ENCODE measurements around the gene DPYSL3. TPM values are rescaled to one million over a fixed set of nuclear protein-coding genes. Genes with fewer than 3 reads are reported as not detected.

The DPYSL3 gene
- total RNA-seq, 1 donor from 2014 or later, result 109 TPM

- no peak overlapping the region for H3K4me3 ChIP-seq (ENCODE audit: low read length in 3 of 3)
- no peak overlapping the region for H3K9ac ChIP-seq (ENCODE audit: low read depth in 1 of 3, low read length in 3 of 3)
- no peaks in the 10 kb centered on the region for H3K4me1 ChIP-seq (ENCODE audit: control insufficient read depth in 3 of 3, insufficient read depth in 3 of 3, low read length in 3 of 3)
- H3K36me3 ChIP-seq (ENCODE audit: control insufficient read depth in 3 of 3, insufficient read depth in 3 of 3, low read length in 3 of 3), result no peaks in the 10 kb centered on the region
- peaks cover 0 to 4% (median 0%) of the 10 kb centered on the region in 3 donors for H3K9me3 ChIP-seq (ENCODE audit: control insufficient read depth in 3 of 3, low read length in 3 of 3)
- no peaks in the 10 kb centered on the region for H3K27me3 ChIP-seq (ENCODE audit: control insufficient read depth in 3 of 3, insufficient read depth in 3 of 3, low read length in 3 of 3)
- H3K27ac ChIP-seq (ENCODE audit: low read depth, low read length), result no peak overlapping the region
Observed at GRCh38 chr5:147360816-147361215, 149.1 kb downstream of the DPYSL3 start.

- Histone ChIP-seq H3K27ac (ENCODE audit: low read depth, low read length) (no peak overlapping the region), H3K36me3 (ENCODE audit: control insufficient read depth in 3 of 3, insufficient read depth in 3 of 3, low read length in 3 of 3) (no peaks in the 10 kb centered on the region), H3K9ac (ENCODE audit: low read depth in 1 of 3, low read length in 3 of 3) (no peak overlapping the region), H3K4me3 (ENCODE audit: low read length in 3 of 3) (no peak overlapping the region), H3K4me1 (ENCODE audit: control insufficient read depth in 3 of 3, insufficient read depth in 3 of 3, low read length in 3 of 3) (no peaks in the 10 kb centered on the region), H3K27me3 (ENCODE audit: control insufficient read depth in 3 of 3, insufficient read depth in 3 of 3, low read length in 3 of 3) (no peaks in the 10 kb centered on the region), H3K9me3 (ENCODE audit: control insufficient read depth in 3 of 3, low read length in 3 of 3) (no peaks in the 10 kb centered on the region)
Observed at GRCh38 chr5:147359581-147359980, 150.3 kb downstream of the DPYSL3 start.

- Histone ChIP-seq H3K36me3 (ENCODE audit: control insufficient read depth in 3 of 3, insufficient read depth in 3 of 3, low read length in 3 of 3) (no peaks in the 10 kb centered on the region), H3K9ac (ENCODE audit: low read depth in 1 of 3, low read length in 3 of 3) (no peak overlapping the region), H3K27ac (ENCODE audit: low read depth, low read length) (no peak overlapping the region), H3K27me3 (ENCODE audit: control insufficient read depth in 3 of 3, insufficient read depth in 3 of 3, low read length in 3 of 3) (no peaks in the 10 kb centered on the region), H3K4me3 (ENCODE audit: low read length in 3 of 3) (no peak overlapping the region), H3K9me3 (ENCODE audit: control insufficient read depth in 3 of 3, low read length in 3 of 3) (no peaks in the 10 kb centered on the region), H3K4me1 (ENCODE audit: control insufficient read depth in 3 of 3, insufficient read depth in 3 of 3, low read length in 3 of 3) (no peaks in the 10 kb centered on the region)
Observed at GRCh38 chr5:147359101-147359500, 150.8 kb downstream of the DPYSL3 start.

- Histone ChIP-seq H3K4me1 (ENCODE audit: control insufficient read depth in 3 of 3, insufficient read depth in 3 of 3, low read length in 3 of 3) (no peaks in the 10 kb centered on the region), H3K27me3 (ENCODE audit: control insufficient read depth in 3 of 3, insufficient read depth in 3 of 3, low read length in 3 of 3) (no peaks in the 10 kb centered on the region), H3K9ac (ENCODE audit: low read depth in 1 of 3, low read length in 3 of 3) (no peak overlapping the region), H3K9me3 (ENCODE audit: control insufficient read depth in 3 of 3, low read length in 3 of 3) (no peaks in the 10 kb centered on the region), H3K27ac (ENCODE audit: low read depth, low read length) (no peak overlapping the region), H3K4me3 (ENCODE audit: low read length in 3 of 3) (no peak overlapping the region), H3K36me3 (ENCODE audit: control insufficient read depth in 3 of 3, insufficient read depth in 3 of 3, low read length in 3 of 3) (no peaks in the 10 kb centered on the region)
Observed at GRCh38 chr5:147349241-147349640, 160.6 kb downstream of the DPYSL3 start.

- Histone ChIP-seq H3K4me3 (ENCODE audit: low read length in 3 of 3) (no peak overlapping the region), H3K36me3 (ENCODE audit: control insufficient read depth in 3 of 3, insufficient read depth in 3 of 3, low read length in 3 of 3) (no peaks in the 10 kb centered on the region), H3K4me1 (ENCODE audit: control insufficient read depth in 3 of 3, insufficient read depth in 3 of 3, low read length in 3 of 3) (no peaks in the 10 kb centered on the region), H3K27me3 (ENCODE audit: control insufficient read depth in 3 of 3, insufficient read depth in 3 of 3, low read length in 3 of 3) (no peaks in the 10 kb centered on the region), H3K9ac (ENCODE audit: low read depth in 1 of 3, low read length in 3 of 3) (no peak overlapping the region), H3K9me3 (ENCODE audit: control insufficient read depth in 3 of 3, low read length in 3 of 3) (no peaks in the 10 kb centered on the region), H3K27ac (ENCODE audit: low read depth, low read length) (no peak overlapping the region)
Observed at GRCh38 chr5:147348451-147348850, 161.4 kb downstream of the DPYSL3 start.

GRCh38 chr5:147348046-147348445, 161.8 kb downstream of the DPYSL3 start:
- H3K36me3 ChIP-seq (ENCODE audit: control insufficient read depth in 3 of 3, insufficient read depth in 3 of 3, low read length in 3 of 3), result no peaks in the 10 kb centered on the region
- H3K27me3 ChIP-seq (ENCODE audit: control insufficient read depth in 3 of 3, insufficient read depth in 3 of 3, low read length in 3 of 3), result no peaks in the 10 kb centered on the region
- no peaks in the 10 kb centered on the region for H3K9me3 ChIP-seq (ENCODE audit: control insufficient read depth in 3 of 3, low read length in 3 of 3)

GRCh38 chr5:147346006-147346561, 163.8 kb downstream of the DPYSL3 start:
- H3K36me3 ChIP-seq (ENCODE audit: control insufficient read depth in 3 of 3, insufficient read depth in 3 of 3, low read length in 3 of 3), result no peaks in the 10 kb centered on the region
- H3K4me3 ChIP-seq (ENCODE audit: low read length in 3 of 3), result no peak overlapping the region
- H3K9ac ChIP-seq (ENCODE audit: low read depth in 1 of 3, low read length in 3 of 3), result no peak overlapping the region
- H3K4me1 ChIP-seq (ENCODE audit: control insufficient read depth in 3 of 3, insufficient read depth in 3 of 3, low read length in 3 of 3), result no peaks in the 10 kb centered on the region
- H3K9me3 ChIP-seq (ENCODE audit: control insufficient read depth in 3 of 3, low read length in 3 of 3), result no peaks in the 10 kb centered on the region
- no peaks in the 10 kb centered on the region for H3K27me3 ChIP-seq (ENCODE audit: control insufficient read depth in 3 of 3, insufficient read depth in 3 of 3, low read length in 3 of 3)
- no peak overlapping the region for H3K27ac ChIP-seq (ENCODE audit: low read depth, low read length)

More at GRCh38 chr5:147348046-147348445, 161.8 kb downstream of the DPYSL3 start:
- Histone ChIP-seq H3K4me3 (ENCODE audit: low read length in 3 of 3) (no peak overlapping the region), H3K27ac (ENCODE audit: low read depth, low read length) (no peak overlapping the region), H3K9ac (ENCODE audit: low read depth in 1 of 3, low read length in 3 of 3) (no peak overlapping the region), H3K4me1 (ENCODE audit: control insufficient read depth in 3 of 3, insufficient read depth in 3 of 3, low read length in 3 of 3) (no peaks in the 10 kb centered on the region)

- Histone ChIP-seq H3K27me3 (ENCODE audit: control insufficient read depth in 3 of 3, insufficient read depth in 3 of 3, low read length in 3 of 3) (no peaks in the 10 kb centered on the region), H3K4me3 (ENCODE audit: low read length in 3 of 3) (no peak overlapping the region), H3K27ac (ENCODE audit: low read depth, low read length) (no peak overlapping the region)
Observed at GRCh38 chr5:147344861-147345260, 165.0 kb downstream of the DPYSL3 start.

GRCh38 chr5:147341345-147341744, 168.5 kb downstream of the DPYSL3 start:
- Histone ChIP-seq H3K27me3 (ENCODE audit: control insufficient read depth in 3 of 3, insufficient read depth in 3 of 3, low read length in 3 of 3) (no peaks in the 10 kb centered on the region), H3K4me1 (ENCODE audit: control insufficient read depth in 3 of 3, insufficient read depth in 3 of 3, low read length in 3 of 3) (no peaks in the 10 kb centered on the region), H3K27ac (ENCODE audit: low read depth, low read length) (no peak overlapping the region), H3K36me3 (ENCODE audit: control insufficient read depth in 3 of 3, insufficient read depth in 3 of 3, low read length in 3 of 3) (no peaks in the 10 kb centered on the region), H3K4me3 (ENCODE audit: low read length in 3 of 3) (no peak overlapping the region), H3K9ac (ENCODE audit: low read depth in 1 of 3, low read length in 3 of 3) (no peak overlapping the region), H3K9me3 (ENCODE audit: control insufficient read depth in 3 of 3, low read length in 3 of 3) (no peaks in the 10 kb centered on the region)

More at GRCh38 chr5:147344861-147345260, 165.0 kb downstream of the DPYSL3 start:
- H3K36me3 ChIP-seq (ENCODE audit: control insufficient read depth in 3 of 3, insufficient read depth in 3 of 3, low read length in 3 of 3), result no peaks in the 10 kb centered on the region
- H3K9me3 ChIP-seq (ENCODE audit: control insufficient read depth in 3 of 3, low read length in 3 of 3), result no peaks in the 10 kb centered on the region
- H3K9ac ChIP-seq (ENCODE audit: low read depth in 1 of 3, low read length in 3 of 3), result no peak overlapping the region
- H3K4me1 ChIP-seq (ENCODE audit: control insufficient read depth in 3 of 3, insufficient read depth in 3 of 3, low read length in 3 of 3), result no peaks in the 10 kb centered on the region

GRCh38 chr5:147340941-147341340, 168.9 kb downstream of the DPYSL3 start:
- Histone ChIP-seq H3K27ac (ENCODE audit: low read depth, low read length) (no peak overlapping the region), H3K9me3 (ENCODE audit: control insufficient read depth in 3 of 3, low read length in 3 of 3) (no peaks in the 10 kb centered on the region), H3K36me3 (ENCODE audit: control insufficient read depth in 3 of 3, insufficient read depth in 3 of 3, low read length in 3 of 3) (no peaks in the 10 kb centered on the region), H3K9ac (ENCODE audit: low read depth in 1 of 3, low read length in 3 of 3) (no peak overlapping the region), H3K4me3 (ENCODE audit: low read length in 3 of 3) (no peak overlapping the region), H3K4me1 (ENCODE audit: control insufficient read depth in 3 of 3, insufficient read depth in 3 of 3, low read length in 3 of 3) (no peaks in the 10 kb centered on the region), H3K27me3 (ENCODE audit: control insufficient read depth in 3 of 3, insufficient read depth in 3 of 3, low read length in 3 of 3) (no peaks in the 10 kb centered on the region)

Data from skeletal muscle tissue (tissue), 4 donors.